ENCODE data around the gene NINJ2. TPM values are rescaled to one million over a fixed set of nuclear protein-coding genes. Genes with fewer than 3 reads are reported as not detected.

NINJ2 gene
- total RNA-seq, 2 donors from 2014 or later: 2.1 to 4.2 TPM

DNA sequence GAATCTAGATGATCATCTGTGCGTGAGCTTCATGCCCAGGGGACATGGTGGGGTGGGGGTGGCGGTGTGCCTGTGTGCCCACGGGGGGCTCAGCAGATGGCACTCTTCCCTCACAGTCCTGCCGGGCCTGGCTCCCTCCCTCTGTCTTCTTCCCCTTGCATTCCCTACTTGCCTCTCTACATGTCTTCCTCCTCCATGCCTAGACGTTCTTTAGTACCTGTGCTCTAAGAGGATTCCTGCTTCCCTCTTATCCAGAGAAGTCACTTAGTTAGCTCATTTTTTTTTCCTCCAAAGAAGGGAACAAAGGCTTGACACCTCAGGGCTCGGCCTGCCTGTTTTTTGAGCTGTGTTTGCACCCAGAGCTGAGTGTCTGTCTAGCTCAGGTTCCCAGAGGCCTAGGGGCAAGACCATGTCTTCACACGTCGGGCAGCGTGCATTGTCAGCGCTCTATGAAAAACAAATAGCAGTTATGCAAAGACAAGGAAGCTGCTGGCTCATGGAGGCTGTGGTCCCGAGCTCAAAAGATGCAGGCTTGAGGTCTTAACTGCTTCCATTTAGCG lies 48.8 kb downstream of the NINJ2 start:
- TF ChIP-seq, protein P1, sequence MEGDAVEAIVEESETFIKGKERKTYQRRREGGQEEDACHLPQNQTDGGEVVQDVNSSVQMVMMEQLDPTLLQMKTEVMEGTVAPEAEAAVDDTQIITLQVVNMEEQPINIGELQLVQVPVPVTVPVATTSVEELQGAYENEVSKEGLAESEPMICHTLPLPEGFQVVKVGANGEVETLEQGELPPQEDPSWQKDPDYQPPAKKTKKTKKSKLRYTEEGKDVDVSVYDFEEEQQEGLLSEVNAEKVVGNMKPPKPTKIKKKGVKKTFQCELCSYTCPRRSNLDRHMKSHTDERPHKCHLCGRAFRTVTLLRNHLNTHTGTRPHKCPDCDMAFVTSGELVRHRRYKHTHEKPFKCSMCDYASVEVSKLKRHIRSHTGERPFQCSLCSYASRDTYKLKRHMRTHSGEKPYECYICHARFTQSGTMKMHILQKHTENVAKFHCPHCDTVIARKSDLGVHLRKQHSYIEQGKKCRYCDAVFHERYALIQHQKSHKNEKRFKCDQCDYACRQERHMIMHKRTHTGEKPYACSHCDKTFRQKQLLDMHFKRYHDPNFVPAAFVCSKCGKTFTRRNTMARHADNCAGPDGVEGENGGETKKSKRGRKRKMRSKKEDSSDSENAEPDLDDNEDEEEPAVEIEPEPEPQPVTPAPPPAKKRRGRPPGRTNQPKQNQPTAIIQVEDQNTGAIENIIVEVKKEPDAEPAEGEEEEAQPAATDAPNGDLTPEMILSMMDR (IDR thresholded peaks at IDR 0.05): no peak
- no peaks in the 10 kb centered on the region for H3K27me3 ChIP-seq
- no peak overlapping the region for H3K27ac ChIP-seq
- no peak overlapping the region for H3K9ac ChIP-seq (ENCODE audit: low read depth in 2 of 2, low read length in 2 of 2)
- no peaks in the 10 kb centered on the region for H3K4me1 ChIP-seq
- no peaks in the 10 kb centered on the region for H3K9me3 ChIP-seq
- H3K36me3 ChIP-seq: no peaks in the 10 kb centered on the region
- H3K4me3 ChIP-seq: no peak overlapping the region
- intact Hi-C loops (cut with DNase I): no loop called here
- DNase-seq: no peak

DNA sequence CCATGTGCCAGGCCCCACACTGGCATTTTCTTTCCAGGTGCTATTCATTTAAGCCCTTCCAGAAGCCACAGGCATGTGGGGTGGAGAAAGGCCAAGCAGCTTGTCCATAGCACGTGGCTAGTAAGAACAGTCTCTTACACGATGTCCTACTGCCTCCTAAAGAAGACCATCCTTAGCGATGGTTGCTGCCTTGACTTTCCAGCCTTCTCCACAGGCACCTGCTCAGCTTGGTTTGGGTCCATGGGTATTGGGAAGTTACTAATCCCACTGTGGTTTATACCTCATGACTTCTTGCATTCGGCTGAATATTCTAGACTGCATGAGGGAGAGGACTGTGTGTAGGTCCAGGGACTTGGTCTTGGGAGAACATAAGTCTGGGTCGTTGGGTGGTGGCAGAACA lies 49.2 kb downstream of the NINJ2 start:
- Histone ChIP-seq H3K4me1 (no peaks in the 10 kb centered on the region), H3K36me3 (no peaks in the 10 kb centered on the region), H3K27ac (no peak overlapping the region), H3K27me3 (no peaks in the 10 kb centered on the region), H3K4me3 (no peak overlapping the region), H3K9me3 (no peaks in the 10 kb centered on the region), H3K9ac (ENCODE audit: low read depth in 2 of 2, low read length in 2 of 2) (no peak overlapping the region)
- intact Hi-C loops (cut with DNase I): no loop called here
- DNase-seq: no peak
- TF ChIP-seq, protein P1 (IDR thresholded peaks at IDR 0.05): no peak

DNA sequence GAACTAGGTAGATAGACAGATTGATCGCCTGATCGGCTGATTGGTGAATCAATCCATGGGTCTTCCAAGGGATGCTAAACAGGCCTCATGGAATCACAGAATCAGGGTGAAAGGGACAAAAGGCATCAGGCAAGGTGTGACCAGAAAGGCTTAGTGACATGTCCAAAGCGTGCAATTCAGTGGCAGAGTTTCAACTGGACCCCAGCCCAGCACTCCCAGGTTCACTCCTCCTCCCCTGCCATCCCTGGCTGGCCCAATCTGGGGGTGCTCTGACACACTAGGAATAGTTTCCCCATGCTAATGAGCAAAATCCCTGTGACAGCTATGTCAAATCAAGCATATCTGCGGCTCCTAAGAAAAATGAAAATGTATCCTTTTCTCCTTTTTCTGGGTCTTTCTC lies 50.4 kb downstream of the NINJ2 start:
- intact Hi-C loops (cut with DNase I): no loop called here
- Histone ChIP-seq H3K36me3 (no peaks in the 10 kb centered on the region), H3K4me3 (no peak overlapping the region), H3K27me3 (no peaks in the 10 kb centered on the region), H3K9ac (ENCODE audit: low read depth in 2 of 2, low read length in 2 of 2) (no peak overlapping the region), H3K27ac (no peak overlapping the region), H3K4me1 (no peaks in the 10 kb centered on the region), H3K9me3 (no peaks in the 10 kb centered on the region)
- TF ChIP-seq, protein P1 (IDR thresholded peaks at IDR 0.05): no peak
- DNase-seq: no peak

DNA sequence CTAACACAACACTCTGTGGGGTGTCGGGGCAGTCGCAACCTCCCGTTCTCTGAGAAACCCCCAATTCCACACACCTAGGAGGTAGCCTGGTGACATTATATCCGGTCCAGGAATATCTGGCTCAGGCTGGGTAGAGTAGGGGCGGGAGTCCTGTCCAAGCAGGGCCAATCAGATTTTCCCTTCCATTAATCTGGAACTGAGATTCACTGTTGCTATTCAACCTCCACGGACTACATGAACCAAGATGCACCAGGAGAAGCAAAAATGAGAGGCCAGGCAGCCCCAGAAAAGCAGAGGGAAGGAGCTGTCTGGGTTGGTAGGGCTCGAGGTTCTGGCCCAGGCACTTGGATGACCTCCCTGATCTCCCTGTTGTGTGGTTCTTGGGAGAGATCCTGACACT lies 51.0 kb downstream of the NINJ2 start:
- Histone ChIP-seq H3K27ac (no peak overlapping the region), H3K4me3 (no peak overlapping the region), H3K36me3 (no peaks in the 10 kb centered on the region), H3K9ac (ENCODE audit: low read depth in 2 of 2, low read length in 2 of 2) (no peak overlapping the region), H3K4me1 (no peaks in the 10 kb centered on the region), H3K27me3 (no peaks in the 10 kb centered on the region), H3K9me3 (no peaks in the 10 kb centered on the region)
- TF ChIP-seq, protein P1 (IDR thresholded peaks at IDR 0.05): no peak
- no peak for DNase-seq
- intact Hi-C loops (cut with DNase I): no loop called here

DNA sequence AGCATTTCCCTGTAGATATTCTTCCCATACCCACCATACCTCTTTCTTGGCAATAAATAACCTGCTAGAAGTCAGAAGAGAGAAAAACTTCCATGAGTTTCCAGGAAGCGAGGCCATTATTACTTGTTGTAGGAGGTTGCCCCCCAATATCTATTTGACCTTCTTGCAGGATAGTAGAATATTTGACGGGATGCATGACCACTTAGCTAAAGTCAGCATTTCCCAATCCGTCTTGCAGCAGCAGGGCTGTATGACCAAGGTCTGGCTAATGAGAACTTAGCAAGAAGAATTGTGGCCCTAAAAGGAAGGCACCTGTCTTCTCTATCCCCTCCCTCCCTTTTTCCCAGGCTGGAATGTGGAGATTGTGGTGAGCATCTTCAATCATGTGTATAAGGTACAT lies 51.5 kb downstream of the NINJ2 start:
- H3K9me3 ChIP-seq: no peaks in the 10 kb centered on the region
- DNase-seq: no peak
- H3K36me3 ChIP-seq: no peaks in the 10 kb centered on the region
- H3K4me3 ChIP-seq: no peak overlapping the region
- H3K9ac ChIP-seq (ENCODE audit: low read depth in 2 of 2, low read length in 2 of 2): no peak overlapping the region
- H3K27ac ChIP-seq: no peak overlapping the region
- no peaks in the 10 kb centered on the region for H3K27me3 ChIP-seq
- intact Hi-C loops (cut with DNase I): no loop called here
- no peaks in the 10 kb centered on the region for H3K4me1 ChIP-seq
- TF ChIP-seq, protein P1 (IDR thresholded peaks at IDR 0.05): no peak
